GM10266 (cell line): ENCODE measurements around the gene CXorf65.

Experiments used
- DNase-seq: peaks from one replicate; pipeline ENCODE4 v3.0.0; 2012; ENCODE audit errors: extremely low spot score
- CTCF ChIP-seq: IDR thresholded peaks from 2 replicates; pipeline ENCODE4 v1.5.1; 2012; ENCODE audit warnings: mild to moderate bottlenecking, low read depth; ENCODE audit not compliant: control insufficient read depth, insufficient read depth; ENCODE audit errors: missing control alignments

The CXorf65 gene

GRCh38 chrX:71098951-71099506, 7.5 kb downstream of the CXorf65 start:
- TF ChIP-seq CTCF = no peak
- DNase-seq = no peak

GRCh38 chrX:71098302-71098701, 8.2 kb downstream of the CXorf65 start:
- peak; percentile 63 for TF ChIP-seq CTCF
- peak; percentile 28 for DNase-seq

GRCh38 chrX:71096760-71097032, 9.8 kb downstream of the CXorf65 start:
- no peak for DNase-seq
- TF ChIP-seq CTCF = no peak

GRCh38 chrX:71095981-71096759, 10.4 kb downstream of the CXorf65 start:
- no peak for TF ChIP-seq CTCF
- DNase-seq = peak; percentile 40

- peak; percentile 75 for DNase-seq
- no peak for TF ChIP-seq CTCF
Observed at GRCh38 chrX:71095555-71095980, 11.0 kb downstream of the CXorf65 start, which contains the start of gene FOXO4. FOXO4 (plus strand) TSS chrX:71095851; CDS start chrX:71096529, 678 bp downstream.

- no peak for DNase-seq
- TF ChIP-seq CTCF = no peak
Observed at GRCh38 chrX:71095033-71095432, 11.5 kb downstream of the CXorf65 start.

GRCh38 chrX:71091263-71091662, 15.3 kb downstream of the CXorf65 start:
- DNase-seq = no peak
- TF ChIP-seq CTCF = no peak
